Neuronal stem cell (in vitro differentiated cells): ENCODE data around the gene OTOP1.
"Not testable (repeated sequence)": the region's sequence is repeated elsewhere in the genome, so short reads cannot be mapped to it uniquely, and the experiment has no call there.

Experiments
- DNase-seq: peaks from one replicate; pipeline ENCODE4 v3.0.0-alpha.2; 2013; ENCODE audit warnings: low spot score
- H2AFZ ChIP-seq: one replicate; pipeline ENCODE4 v1.6.1; 2013; ENCODE audit warnings: mild to moderate bottlenecking, low read length, inconsistent platforms
- H2AK5ac ChIP-seq: 2 replicates; pipeline ENCODE4 v1.6.1; 2013; ENCODE audit warnings: low read depth, mild to moderate bottlenecking, inconsistent platforms, low read length, moderate library complexity, mixed read lengths
- H2BK120ac ChIP-seq: 2 replicates; pipeline ENCODE4 v1.6.1; 2013; ENCODE audit warnings: low read depth, mild to moderate bottlenecking, inconsistent platforms, low read length, moderate library complexity, mixed read lengths
- H2BK12ac ChIP-seq: one replicate; pipeline ENCODE4 v1.6.1; 2013; ENCODE audit warnings: low read length, inconsistent platforms
- H2BK15ac ChIP-seq: 2 replicates; pipeline ENCODE4 v1.6.1; 2013; ENCODE audit warnings: mild to moderate bottlenecking, low read length, inconsistent platforms, mixed read lengths
- H2BK5ac ChIP-seq: one replicate; pipeline ENCODE4 v1.6.1; 2013; ENCODE audit warnings: inconsistent platforms, mild to moderate bottlenecking, low read length, moderate library complexity
- H3K14ac ChIP-seq: one replicate; pipeline ENCODE4 v1.6.1; 2013; ENCODE audit warnings: low read length, inconsistent platforms
- H3K18ac ChIP-seq: 2 replicates; pipeline ENCODE4 v1.6.1; 2013; ENCODE audit warnings: low read length, inconsistent platforms
- H3K23ac ChIP-seq: 2 replicates; pipeline ENCODE4 v1.6.1; 2013; ENCODE audit warnings: low read depth, mild to moderate bottlenecking, mixed read lengths, low read length, inconsistent platforms; ENCODE audit not compliant: poor library complexity
- H3K27ac ChIP-seq: replicated peaks from 3 replicates; pipeline ENCODE4 v1.5.1; 2013; ENCODE audit warnings: low read length, inconsistent platforms
- H3K27me3 ChIP-seq, 3 experiments: 2 replicates each; pipeline ENCODE4 v1.6.1; 2013; ENCODE audit warnings: low read length in 3 of 3, mild to moderate bottlenecking in 2 of 3, inconsistent platforms in 1 of 3, low read depth in 1 of 3, mixed read lengths in 1 of 3, moderate library complexity in 1 of 3; ENCODE audit not compliant: control insufficient read depth in 3 of 3, insufficient read depth in 3 of 3
- H3K36me3 ChIP-seq, 2 donors: replicated peaks in 1 of 2; 2 replicates each; pipeline ENCODE4 v1.6.1; 2013; ENCODE audit warnings: low read length in 2 of 2; ENCODE audit not compliant: control insufficient read depth in 2 of 2, insufficient read depth in 2 of 2
- H3K4ac ChIP-seq: 2 replicates; pipeline ENCODE4 v1.6.1; 2013; ENCODE audit warnings: inconsistent platforms, mild to moderate bottlenecking, low read length, moderate library complexity
- H3K4me1 ChIP-seq, 2 donors: 1 replicate in 1 of 2; 2 replicates in 1 of 2; pipeline ENCODE4 v1.6.1; 2013; ENCODE audit warnings: low read length in 2 of 2, low read depth in 1 of 2; ENCODE audit not compliant: control insufficient read depth in 2 of 2, insufficient read depth in 1 of 2
- H3K4me2 ChIP-seq: one replicate; pipeline ENCODE4 v1.6.1; 2013; ENCODE audit warnings: mild to moderate bottlenecking, low read length, inconsistent platforms; ENCODE audit not compliant: insufficient read depth, poor library complexity, severe bottlenecking
- H3K4me3 ChIP-seq, 2 donors: 2 replicates each; pipeline ENCODE4 v1.5.1; 2013; ENCODE audit warnings: low read length in 2 of 2, mild to moderate bottlenecking in 2 of 2, inconsistent platforms in 1 of 2, moderate library complexity in 1 of 2
- H3K79me1 ChIP-seq: one replicate; pipeline ENCODE4 v1.6.1; 2013; ENCODE audit warnings: low read depth, mild to moderate bottlenecking, inconsistent platforms, low read length, moderate library complexity
- H3K9ac ChIP-seq: one replicate; pipeline ENCODE4 v1.6.1; 2013; ENCODE audit warnings: mild to moderate bottlenecking, low read depth, low read length, inconsistent platforms; ENCODE audit not compliant: poor library complexity
- H3K9me3 ChIP-seq, 2 donors: replicated peaks in 1 of 2; 2 replicates each; pipeline versions ENCODE3 to v1.6.1; 2013; ENCODE audit warnings: low read length in 2 of 2, mild to moderate bottlenecking in 2 of 2, inconsistent platforms in 1 of 2, low read depth in 1 of 2, mixed read lengths in 1 of 2, moderate library complexity in 1 of 2; ENCODE audit not compliant: control insufficient read depth in 2 of 2, insufficient read depth in 1 of 2
- H4K8ac ChIP-seq: one replicate; pipeline ENCODE4 v1.6.1; 2013; ENCODE audit warnings: low read depth, mild to moderate bottlenecking, inconsistent platforms, low read length, moderate library complexity
- H4K91ac ChIP-seq: one replicate; pipeline ENCODE4 v1.6.1; 2013; ENCODE audit warnings: low read length, low read depth, mild to moderate bottlenecking, inconsistent platforms; ENCODE audit not compliant: poor library complexity
- WGBS, 2 donors: extraction: QIAGEN DNeasy Blood & Tissue Kit; methylation state at CpG; one replicate each; pipeline ENCODE4 v1.1.7; 2013; ENCODE audit warnings: missing lambda C conversion rate in 2 of 2, mixed read lengths in 1 of 2; ENCODE audit not compliant: insufficient read length in 2 of 2, insufficient replicate concordance in 1 of 2; ENCODE audit errors: extremely low coverage in 2 of 2; 5-methylcytosine and 5-hydroxymethylcytosine counted together

OTOP1 gene

GRCh38 chr4:4225915-4226605 is 669 bp downstream of the OTOP1 start:
- no peak overlapping the region for H3K4ac ChIP-seq
- WGBS, 2 donors: no CpG with 5 or more reads among the region's 41 CpGs
- peak overlapping the region; percentile 21 for H3K14ac ChIP-seq
- no peak overlapping the region for H4K91ac ChIP-seq
- H3K27me3 ChIP-seq: peaks cover 20 to 59% (median 47%) of the 10 kb centered on the region in 3 experiments
- H2BK15ac ChIP-seq: no peak overlapping the region
- H3K4me3 ChIP-seq: no peak overlapping the region
- no peak overlapping the region for H3K9ac ChIP-seq
- no peak for DNase-seq
- H3K4me1 ChIP-seq: no peaks in the 10 kb centered on the region
- H2AFZ ChIP-seq: peak overlapping the region; percentile 76
- H3K18ac ChIP-seq: peak overlapping the region; percentile 11
- peak overlapping the region; percentile 33 for H3K4me2 ChIP-seq
- peak overlapping the region; percentile 89 for H3K23ac ChIP-seq
- H4K8ac ChIP-seq: no peak overlapping the region
- H3K36me3 ChIP-seq: no peaks in the 10 kb centered on the region
- H2BK5ac ChIP-seq: no peak overlapping the region
- H2BK120ac ChIP-seq: no peak overlapping the region
- H2BK12ac ChIP-seq: peak overlapping the region; percentile 22
- no peaks in the 10 kb centered on the region for H3K79me1 ChIP-seq
- no peak overlapping the region for H2AK5ac ChIP-seq
- H3K9me3 ChIP-seq: peaks cover 0 to 4% of the 10 kb centered on the region in 2 donors
- no peak overlapping the region for H3K27ac ChIP-seq

DNA sequence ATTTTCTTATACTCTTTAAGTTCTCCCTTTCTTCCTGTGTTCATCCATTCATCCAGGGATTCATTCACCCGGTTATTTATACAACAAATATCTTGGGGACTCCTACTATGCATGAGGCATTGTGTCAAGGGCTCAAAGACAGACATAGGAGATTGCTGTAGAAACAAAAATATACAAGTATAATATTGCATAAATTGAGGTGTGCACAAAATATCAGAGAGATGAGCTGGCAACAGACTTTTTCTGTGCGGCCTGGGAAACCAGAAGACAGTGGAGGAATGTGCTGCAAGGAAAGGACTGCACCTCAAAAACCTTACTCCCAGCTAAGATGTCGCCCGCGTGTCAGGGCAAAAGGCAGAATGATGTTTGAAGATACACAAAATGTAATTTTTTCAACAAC is 9.6 kb downstream of the OTOP1 start:
- Histone ChIP-seq H3K4me2 (no peak overlapping the region), H3K4ac (no peak overlapping the region), H3K36me3 (no peaks in the 10 kb centered on the region), H3K9ac (no peak overlapping the region), H3K27me3 (peaks cover 0 to 7% (median 0%) of the 10 kb centered on the region in 3 experiments), H3K4me1 (no peaks in the 10 kb centered on the region), H3K79me1 (no peaks in the 10 kb centered on the region), H3K9me3 (no peaks in the 10 kb centered on the region), H4K8ac (no peak overlapping the region), H3K27ac (no peak overlapping the region), H2BK5ac (no peak overlapping the region), H3K14ac (no peak overlapping the region), H3K18ac (no peak overlapping the region), H2BK12ac (no peak overlapping the region), H3K23ac (no peak overlapping the region), H2AFZ (no peak overlapping the region), H2AK5ac (no peak overlapping the region), H3K4me3 (no peak overlapping the region), H4K91ac (no peak overlapping the region), H2BK15ac (no peak overlapping the region), H2BK120ac (no peak overlapping the region)
- WGBS, 2 donors: no CpG with 5 or more reads among the region's 5 CpGs
- no peak for DNase-seq

DNA sequence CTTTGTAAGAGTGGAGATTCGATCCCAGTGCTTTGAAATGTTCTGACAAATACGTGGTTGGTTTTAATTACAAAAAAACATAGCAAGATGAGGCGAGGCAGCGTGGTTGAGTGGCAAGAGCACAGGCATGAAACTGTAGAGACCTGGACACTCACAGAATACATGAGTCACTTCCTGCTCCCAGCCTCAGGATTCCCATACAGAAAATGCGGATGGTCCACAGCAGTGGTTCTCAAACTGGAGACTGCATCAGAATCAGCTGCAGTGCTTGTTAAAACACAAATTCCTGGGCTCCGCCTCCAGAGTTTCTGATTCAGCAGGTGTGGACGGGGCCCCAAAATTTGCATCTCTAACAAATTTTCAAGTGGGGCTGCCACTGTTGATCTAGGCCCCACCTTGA is 10.1 kb downstream of the OTOP1 start:
- Histone ChIP-seq H3K27ac (no peak overlapping the region), H2BK15ac (no peak overlapping the region), H2BK12ac (no peak overlapping the region), H3K27me3 (peaks cover 0 to 8% (median 0%) of the 10 kb centered on the region in 3 experiments), H4K91ac (no peak overlapping the region), H3K4me3 (no peak overlapping the region), H3K18ac (no peak overlapping the region), H2BK5ac (no peak overlapping the region), H3K14ac (no peak overlapping the region), H2AFZ (no peak overlapping the region), H3K4ac (no peak overlapping the region), H2AK5ac (no peak overlapping the region), H3K9me3 (no peaks in the 10 kb centered on the region), H3K4me2 (no peak overlapping the region), H3K9ac (no peak overlapping the region), H3K4me1 (no peaks in the 10 kb centered on the region), H3K36me3 (no peaks in the 10 kb centered on the region), H3K23ac (no peak overlapping the region), H4K8ac (no peak overlapping the region), H3K79me1 (no peaks in the 10 kb centered on the region), H2BK120ac (no peak overlapping the region)
- no CpG with 5 or more reads among the region's 7 CpGs for WGBS, 2 donors
- no peak for DNase-seq

DNA sequence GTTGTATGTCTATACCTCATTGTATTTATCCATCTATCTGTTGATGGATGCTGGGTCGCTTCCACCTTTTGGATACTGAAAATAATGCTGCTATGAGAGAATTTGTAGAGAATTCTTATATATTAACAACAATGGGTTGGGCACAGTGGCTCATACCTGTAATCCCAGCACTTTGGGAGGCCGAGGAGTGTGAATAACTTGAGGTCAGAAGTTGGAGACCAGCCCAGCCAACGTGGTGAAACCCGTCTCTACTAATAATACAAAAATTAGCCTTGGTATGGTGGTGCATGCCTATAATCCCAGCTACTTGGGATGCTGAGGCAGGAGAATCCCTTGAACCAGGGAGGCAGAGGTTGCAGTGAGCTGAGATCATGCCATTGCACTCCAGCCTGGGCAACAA is 13.1 kb downstream of the OTOP1 start:
- H3K4ac ChIP-seq, H3K4me2 ChIP-seq, H3K79me1 ChIP-seq, H3K4me1 ChIP-seq, H3K18ac ChIP-seq, H4K91ac ChIP-seq, H4K8ac ChIP-seq, H2BK5ac ChIP-seq, H2BK15ac ChIP-seq, H2AK5ac ChIP-seq, H3K9ac ChIP-seq, H3K4me3 ChIP-seq, DNase-seq, H3K23ac ChIP-seq, H3K36me3 ChIP-seq, H2AFZ ChIP-seq, H2BK120ac ChIP-seq, H3K14ac ChIP-seq, H3K9me3 ChIP-seq, H3K27ac ChIP-seq, H2BK12ac ChIP-seq: not testable (repeated sequence)
- peaks cover 0 to 18% (median 0%) of the 10 kb centered on the region in 3 experiments for H3K27me3 ChIP-seq
- WGBS, 2 donors: no CpG with 5 or more reads among the region's 4 CpGs
